ENCODE measurements around the gene SLC4A8.

SLC4A8 gene

DNA sequence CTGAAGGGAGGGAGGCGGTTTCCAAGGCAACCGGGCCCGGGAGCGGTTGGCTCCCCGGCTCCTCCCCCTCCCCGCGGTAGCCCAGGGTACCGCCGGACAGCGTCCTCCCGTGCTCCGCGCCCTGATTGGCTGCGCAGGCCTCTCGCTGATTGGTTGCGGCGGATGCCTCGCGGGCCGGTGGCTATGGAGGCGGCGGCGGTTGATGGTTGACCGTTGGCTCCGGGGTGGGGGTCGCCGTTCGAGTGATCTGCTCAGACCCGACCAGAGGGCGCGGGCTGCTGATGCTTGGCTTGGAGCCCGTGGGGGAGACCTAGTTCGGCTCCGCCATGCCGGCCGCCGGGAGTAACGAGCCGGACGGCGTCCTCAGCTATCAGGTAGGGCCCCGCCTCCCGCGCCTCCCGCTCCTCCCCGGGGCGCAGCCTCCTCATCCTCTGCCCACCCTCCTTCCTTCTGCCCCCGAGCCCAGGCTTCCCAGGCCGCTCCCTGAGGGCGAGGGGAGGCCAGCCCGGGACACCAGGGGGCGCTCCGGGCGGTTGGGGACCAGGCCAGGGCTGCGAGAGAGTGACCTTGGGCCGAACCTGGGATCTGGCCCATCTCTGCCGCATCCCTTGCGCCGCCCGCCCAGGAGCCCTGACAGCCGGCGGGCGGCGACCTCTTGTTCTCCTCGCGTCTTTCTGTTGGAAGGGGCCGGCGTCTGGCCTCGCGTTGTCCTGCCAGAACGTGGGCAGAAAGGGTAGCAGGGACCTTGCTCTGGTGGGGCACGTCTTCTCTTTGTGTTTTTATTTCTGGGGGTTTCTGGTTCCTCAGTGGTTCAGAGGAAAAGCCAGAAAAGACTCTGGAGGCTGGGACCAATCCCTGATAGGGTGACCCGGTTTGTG is at the start of gene SLC4A8:
TSS of gene SLC4A8 (plus strand) at position 170 of the 878 bp plus-strand sequence. CDS start at position 327, 157 bp downstream.
- peak; percentile 88 for DNase-seq

- no peak for DNase-seq
Observed at GRCh38 chr12:51374856-51375255, 49.8 kb upstream of the SLC4A8 start.

- no peak for DNase-seq
Observed at GRCh38 chr12:51377099-51377984, 47.3 kb upstream of the SLC4A8 start.

DNA sequence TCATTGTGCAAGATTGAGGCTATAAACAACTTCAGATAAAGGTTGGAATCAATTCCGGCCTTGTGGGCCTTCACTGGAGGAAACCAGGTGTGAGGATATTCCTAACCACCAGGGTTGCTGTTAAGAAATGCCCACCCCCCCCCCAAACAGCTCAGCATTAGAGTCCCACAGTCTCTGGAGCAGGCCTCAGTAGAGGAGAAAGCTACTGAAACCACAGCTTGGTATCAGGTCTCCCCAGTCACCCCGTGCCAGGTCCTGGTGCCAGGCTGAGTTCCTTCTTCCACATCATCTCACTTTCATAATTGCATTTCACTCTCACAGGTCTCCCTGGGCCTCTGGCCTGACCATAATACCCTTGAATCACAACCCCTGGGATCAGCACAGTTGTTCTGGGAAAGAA is 45.9 kb upstream of the SLC4A8 start:
- DNase-seq: no peak

- no peak for DNase-seq
Observed at GRCh38 chr12:51379571-51379970, 45.1 kb upstream of the SLC4A8 start.

- no peak for DNase-seq
Observed at GRCh38 chr12:51381226-51382079, 43.2 kb upstream of the SLC4A8 start.

DNA sequence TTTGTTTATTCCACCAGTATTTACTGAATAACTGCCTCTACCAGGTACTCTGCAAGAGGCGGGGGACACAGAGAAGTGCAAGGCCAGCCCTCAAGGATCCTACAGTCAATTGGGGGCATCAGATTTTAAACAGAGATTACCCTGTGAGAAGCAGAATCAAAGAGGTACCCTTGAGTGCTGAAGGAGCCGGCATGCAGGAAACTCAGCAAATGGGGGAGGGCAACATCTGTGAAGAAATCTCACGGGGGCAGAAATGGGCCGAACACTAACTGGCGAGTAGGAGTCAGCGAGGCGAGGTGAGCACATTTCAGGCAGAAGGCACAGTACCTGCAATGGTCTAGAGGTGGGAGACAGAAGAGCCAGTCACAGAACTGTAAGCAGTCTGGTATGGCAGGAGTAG is 42.5 kb upstream of the SLC4A8 start:
- DNase-seq: no peak

DNA sequence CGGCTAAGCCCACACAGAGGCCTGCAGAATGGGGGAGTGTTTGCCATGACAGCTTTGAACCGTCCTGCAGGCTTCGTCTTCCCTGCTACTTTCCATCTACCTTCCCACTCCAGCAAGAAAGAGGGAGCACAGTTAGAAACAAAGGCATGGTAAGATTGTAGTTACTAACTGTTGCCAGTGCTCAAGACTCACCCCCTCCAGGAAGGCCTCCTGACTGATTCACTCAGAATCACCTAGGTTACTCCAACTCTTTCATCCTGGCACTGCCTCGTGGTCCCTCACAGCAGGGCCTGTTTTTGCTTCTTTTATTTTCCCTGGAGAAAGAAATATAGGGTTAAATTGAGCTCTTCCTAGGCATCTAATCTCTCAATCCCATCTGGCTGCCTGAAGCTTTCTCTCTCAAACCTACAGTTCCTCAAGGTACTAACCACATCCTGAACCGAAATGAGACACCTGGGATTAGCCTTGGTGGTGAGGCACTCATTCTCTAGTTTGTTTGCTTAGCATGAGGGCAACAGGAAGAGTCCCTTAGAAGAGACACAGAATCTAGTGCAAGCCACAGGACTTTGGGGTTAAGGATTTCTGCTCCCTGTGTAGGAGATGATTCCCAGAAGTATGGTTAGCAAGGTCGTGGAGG is 41.2 kb upstream of the SLC4A8 start:
- no peak for DNase-seq

GRCh38 chr12:51386351-51386750 is 38.3 kb upstream of the SLC4A8 start:
- no peak for DNase-seq

- no peak for DNase-seq
Observed at GRCh38 chr12:51388069-51388799, 36.4 kb upstream of the SLC4A8 start.

- DNase-seq: no peak
Observed at GRCh38 chr12:51388846-51389245, 35.8 kb upstream of the SLC4A8 start.

- DNase-seq: no peak
Observed at GRCh38 chr12:51389302-51389999, 35.2 kb upstream of the SLC4A8 start.

- DNase-seq: no peak
Observed at GRCh38 chr12:51390457-51390856, 34.2 kb upstream of the SLC4A8 start.

GRCh38 chr12:51390891-51391282 is 33.7 kb upstream of the SLC4A8 start:
- DNase-seq: no peak

- DNase-seq: peak; percentile 39
Observed at GRCh38 chr12:51391283-51392123, 33.1 kb upstream of the SLC4A8 start, which contains the start of gene GALNT6. TSS of gene GALNT6 (minus strand) at chr12:51391406. CDS start at chr12:51379781, 11,625 bp downstream.

- no peak for DNase-seq
Observed at GRCh38 chr12:51392556-51393237, 31.9 kb upstream of the SLC4A8 start.

GRCh38 chr12:51393676-51394545 is 30.7 kb upstream of the SLC4A8 start:
- DNase-seq: no peak

Data from NK-92 treated with Interleukin-12 subunit alpha and Interleukin-12 subunit beta, amount 100 ng/mL, for 24 hours (cell line).